ENCODE measurements around the gene TPCN2.

DNA sequence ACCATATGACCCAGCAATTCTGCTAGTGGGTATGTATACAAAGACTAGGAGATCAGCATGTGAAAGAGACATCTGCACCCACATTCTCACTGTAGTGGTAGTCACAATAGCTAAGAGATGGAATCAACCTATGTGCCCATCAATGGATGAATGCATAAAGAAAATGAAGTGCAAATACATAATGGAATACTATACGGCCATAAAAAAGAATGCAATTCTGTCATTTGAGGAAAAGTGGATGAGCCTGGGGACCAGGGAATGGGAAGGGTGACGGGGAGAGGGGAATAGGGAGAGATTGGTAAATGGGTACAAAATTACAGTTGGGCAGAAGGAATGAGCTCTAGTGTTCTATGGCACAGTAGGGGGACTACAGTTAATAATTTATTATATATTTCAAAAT, 80.3 kb downstream of the TPCN2 start:
- TF ChIP-seq, protein P1, sequence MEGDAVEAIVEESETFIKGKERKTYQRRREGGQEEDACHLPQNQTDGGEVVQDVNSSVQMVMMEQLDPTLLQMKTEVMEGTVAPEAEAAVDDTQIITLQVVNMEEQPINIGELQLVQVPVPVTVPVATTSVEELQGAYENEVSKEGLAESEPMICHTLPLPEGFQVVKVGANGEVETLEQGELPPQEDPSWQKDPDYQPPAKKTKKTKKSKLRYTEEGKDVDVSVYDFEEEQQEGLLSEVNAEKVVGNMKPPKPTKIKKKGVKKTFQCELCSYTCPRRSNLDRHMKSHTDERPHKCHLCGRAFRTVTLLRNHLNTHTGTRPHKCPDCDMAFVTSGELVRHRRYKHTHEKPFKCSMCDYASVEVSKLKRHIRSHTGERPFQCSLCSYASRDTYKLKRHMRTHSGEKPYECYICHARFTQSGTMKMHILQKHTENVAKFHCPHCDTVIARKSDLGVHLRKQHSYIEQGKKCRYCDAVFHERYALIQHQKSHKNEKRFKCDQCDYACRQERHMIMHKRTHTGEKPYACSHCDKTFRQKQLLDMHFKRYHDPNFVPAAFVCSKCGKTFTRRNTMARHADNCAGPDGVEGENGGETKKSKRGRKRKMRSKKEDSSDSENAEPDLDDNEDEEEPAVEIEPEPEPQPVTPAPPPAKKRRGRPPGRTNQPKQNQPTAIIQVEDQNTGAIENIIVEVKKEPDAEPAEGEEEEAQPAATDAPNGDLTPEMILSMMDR (IDR thresholded peaks at IDR 0.05) = no peak
- no peak for TF ChIP-seq POLR2A (IDR thresholded peaks at IDR 0.05)
